Prostate gland (tissue), 2 donors: ENCODE data around the gene CCDC134. TPM values are rescaled to one million over a fixed set of nuclear protein-coding genes. Genes with fewer than 3 reads are reported as not detected.

Experiments
- DNase-seq: peaks from one replicate; pipeline ENCODE4 v3.0.0-alpha.2; 2019; ENCODE audit warnings: low spot score
- H3K27ac ChIP-seq, 2 donors: fragments of 200-600 bp; sonication (generic); 2 replicates each; pipeline ENCODE4 v1.5.1; 2017 to 2019
- H3K27me3 ChIP-seq: fragments of 200-600 bp; sonication (generic); replicated peaks from 2 replicates; pipeline ENCODE4 v1.5.1; 2019; ENCODE audit not compliant: insufficient read depth
- H3K36me3 ChIP-seq, 2 donors: fragments of 200-600 bp; sonication (generic); 1 replicate in 1 of 2; 2 replicates in 1 of 2; pipeline versions ENCODE4 v1.5.1 to v1.8.1; 2017 to 2019
- H3K4me1 ChIP-seq: fragments of 200-600 bp; sonication (generic); replicated peaks from 2 replicates; pipeline ENCODE4 v1.5.1; 2019
- H3K4me3 ChIP-seq, 2 donors: fragments of 200-600 bp; sonication (generic); 2 replicates each; pipeline ENCODE4 v1.5.1; 2017 to 2019
- H3K9me3 ChIP-seq: fragments of 200-600 bp; sonication (generic); 2 replicates; pipeline ENCODE4 v1.5.1; 2017
- CTCF ChIP-seq, 4 experiments: fragments of 200-600 bp in 2 of 4; fragments of 450-650 bp in 2 of 4; sonication (generic) in 2 of 4; IDR thresholded peaks; 1 replicate in 3 of 4; 2 replicates in 1 of 4; pipeline ENCODE4 v1.5.1; 2016 to 2019; ENCODE audit warnings: antibody characterized with exemption in 4 of 4, mild to moderate bottlenecking in 2 of 4, moderate library complexity in 2 of 4
- POLR2A ChIP-seq: fragments of 450-650 bp; IDR thresholded peaks from one replicate; pipeline ENCODE4 v1.6.1; 2016; ENCODE audit warnings: antibody characterized with exemption, mild to moderate bottlenecking
- POLR2AphosphoS5 ChIP-seq: sonication (generic); formaldehyde crosslinking; IDR thresholded peaks from one replicate; pipeline ENCODE4 v1.6.1; 2017; ENCODE audit warnings: antibody characterized with exemption
- WGBS: methylation state at CpG from one replicate; pipeline ENCODE4 v1.1.5; 2018; 5-methylcytosine and 5-hydroxymethylcytosine counted together
- intact Hi-C: fragments of 100-400 bp; cut with DNase I; formaldehyde crosslinking; loops from one replicate; pipeline ENCODE4 v1.14.2; 2022
- total RNA-seq, 2 donors: library from RNA; depleted of rRNA; stranded (reverse); fragments of >200 nt; gene quantifications; one replicate each; pipeline ENCODE4 v1.1.0, GENCODE V29; 2016

CCDC134 gene
- total RNA-seq, 2 donors from 2014 or later, result 12.0 to 20.7 TPM

GRCh38 chr22:41782316-41782715 lies 18.2 kb upstream of the CCDC134 start:
- no peaks in the 10 kb centered on the region for H3K36me3 ChIP-seq
- no peaks in the 10 kb centered on the region for H3K4me1 ChIP-seq
- 87% methylated on average over 6 of the region's 6 CpGs for WGBS
- intact Hi-C loops, result no loop called here
- DNase-seq, result no peak
- no peaks in the 10 kb centered on the region for H3K27me3 ChIP-seq
- H3K27ac ChIP-seq, result no peak overlapping the region
- TF ChIP-seq CTCF (IDR thresholded peaks at IDR 0.05), result no peak
- no peak for TF ChIP-seq POLR2AphosphoS5
- no peak for TF ChIP-seq POLR2A
- no peak overlapping the region for H3K4me3 ChIP-seq
- H3K9me3 ChIP-seq, result no peaks in the 10 kb centered on the region

GRCh38 chr22:41782751-41783150 lies 17.7 kb upstream of the CCDC134 start:
- Histone ChIP-seq H3K36me3 (no peaks in the 10 kb centered on the region), H3K4me1 (no peaks in the 10 kb centered on the region), H3K27me3 (no peaks in the 10 kb centered on the region), H3K27ac (no peak overlapping the region), H3K9me3 (no peaks in the 10 kb centered on the region), H3K4me3 (no peak overlapping the region)
- TF ChIP-seq CTCF (IDR thresholded peaks at IDR 0.05) (no peak), POLR2AphosphoS5 (no peak), POLR2A (no peak)
- 93% methylated on average over 2 of the region's 2 CpGs for WGBS
- DNase-seq, result no peak
- intact Hi-C loops, result no loop called here

GRCh38 chr22:41787331-41787730 lies 13.1 kb upstream of the CCDC134 start:
- DNase-seq, result no peak
- no peak for TF ChIP-seq CTCF (IDR thresholded peaks at IDR 0.05)
- no peak for TF ChIP-seq POLR2AphosphoS5
- no peak for TF ChIP-seq POLR2A
- no peaks in the 10 kb centered on the region for H3K9me3 ChIP-seq
- intact Hi-C loops, result no loop called here
- H3K27me3 ChIP-seq, result no peaks in the 10 kb centered on the region
- no peaks in the 10 kb centered on the region for H3K4me1 ChIP-seq
- no peaks in the 10 kb centered on the region for H3K36me3 ChIP-seq
- no peak overlapping the region for H3K4me3 ChIP-seq
- H3K27ac ChIP-seq, result no peak overlapping the region
- 64% methylated on average over 2 of the region's 2 CpGs for WGBS

GRCh38 chr22:41793871-41794270 lies 6.6 kb upstream of the CCDC134 start:
- Histone ChIP-seq H3K4me3 (no peak overlapping the region), H3K36me3 (no peaks in the 10 kb centered on the region), H3K9me3 (no peaks in the 10 kb centered on the region), H3K27ac (no peak overlapping the region), H3K4me1 (no peaks in the 10 kb centered on the region), H3K27me3 (no peaks in the 10 kb centered on the region)
- no peak for DNase-seq
- intact Hi-C loops, result no loop called here
- TF ChIP-seq POLR2AphosphoS5 (no peak), CTCF (IDR thresholded peaks at IDR 0.05) (no peak), POLR2A (no peak)
- 94% methylated on average over 3 of the region's 3 CpGs for WGBS

- DNase-seq, result no peak
- Histone ChIP-seq H3K27ac (no peak overlapping the region), H3K27me3 (no peaks in the 10 kb centered on the region), H3K4me3 (no peak overlapping the region), H3K4me1 (no peaks in the 10 kb centered on the region), H3K36me3 (no peaks in the 10 kb centered on the region), H3K9me3 (no peaks in the 10 kb centered on the region)
- TF ChIP-seq POLR2AphosphoS5, result no peak
- no peak for TF ChIP-seq POLR2A
- TF ChIP-seq CTCF (IDR thresholded peaks at IDR 0.05), result no peak
- 100% methylated on average over 2 of the region's 2 CpGs for WGBS
- intact Hi-C loops, result no loop called here
Observed at GRCh38 chr22:41798736-41799135, 1.7 kb upstream of the CCDC134 start.
